A673 (cell line): Measurements from ENCODE around the gene ADAMTS9. TPM values are rescaled to one million over a fixed set of nuclear protein-coding genes. Genes with fewer than 3 reads are reported as not detected.

ENCODE experiments used
- BruUV-seq: library from RNA; stranded (reverse); fragments of 400-500 nt; replicated peaks from 2 replicates; lab custom pipeline; 2021; lab: Mats Ljungman, UMichigan
- CTCF ChIA-PET: fragments of 300-600 bp; sonication (Branson Sonifier 250); formaldehyde crosslinking; loops from one replicate; lab custom pipeline; 2022; ENCODE audit warnings: antibody characterized with exemption; lab: Charles Lee
- POLR2A ChIA-PET: fragments of 300-600 bp; sonication (Branson Sonifier 250); formaldehyde crosslinking; loops from one replicate; lab custom pipeline; 2022; ENCODE audit warnings: antibody characterized with exemption; ENCODE audit not compliant: low non-redundant PET; lab: Charles Lee
- DNase-seq: peaks from one replicate; pipeline ENCODE4 v3.0.0-alpha.2; 2015; ENCODE audit warnings: low spot score
- H3K27ac ChIP-seq: fragments of 200-600 bp; sonication (generic); 2 replicates; pipeline ENCODE4 v1.5.1; 2016; ENCODE audit warnings: mixed run types, low read depth, mild to moderate bottlenecking, mixed read lengths, antibody characterized with exemption, low read length; ENCODE audit not compliant: poor library complexity, severe bottlenecking
- H3K27me3 ChIP-seq: fragments of 200-600 bp; sonication (generic); replicated peaks from 2 replicates; pipeline ENCODE4 v1.6.1; 2017; ENCODE audit warnings: mixed run types, low read depth, mild to moderate bottlenecking, mixed read lengths, antibody characterized with exemption, low read length; ENCODE audit not compliant: insufficient read depth, poor library complexity
- H3K36me3 ChIP-seq: fragments of 200-600 bp; sonication (generic); 2 replicates; pipeline ENCODE4 v1.6.1; 2016; ENCODE audit warnings: mixed run types, mild to moderate bottlenecking, mixed read lengths, antibody characterized with exemption, low read length; ENCODE audit not compliant: insufficient read depth, poor library complexity, severe bottlenecking
- H3K4me1 ChIP-seq: fragments of 200-600 bp; sonication (generic); 2 replicates; pipeline ENCODE4 v1.6.1; 2017; ENCODE audit warnings: mixed run types, mild to moderate bottlenecking, mixed read lengths, antibody characterized with exemption, low read length; ENCODE audit not compliant: insufficient read depth, poor library complexity, severe bottlenecking
- H3K4me3 ChIP-seq: fragments of 200-600 bp; sonication (generic); 2 replicates; pipeline ENCODE4 v1.5.1; 2016; ENCODE audit warnings: low read depth, mixed run types, mild to moderate bottlenecking, mixed read lengths, low read length; ENCODE audit not compliant: poor library complexity, severe bottlenecking
- H3K9me3 ChIP-seq: fragments of 200-600 bp; sonication (generic); 2 replicates; pipeline ENCODE4 v1.6.1; 2016; ENCODE audit warnings: mixed run types, low read depth, mild to moderate bottlenecking, mixed read lengths, antibody characterized with exemption, low read length; ENCODE audit not compliant: poor library complexity, severe bottlenecking
- CTCF ChIP-seq: fragments of 300-800, 200-600 bp; sonication (generic); conservative IDR thresholded peaks from 2 replicates; pipeline ENCODE4 v1.5.1; 2017; ENCODE audit warnings: low read depth, mild to moderate bottlenecking, antibody characterized with exemption, low read length, moderate library complexity, mixed read lengths
- EZH2 ChIP-seq: fragments of 200-600 bp; sonication (generic); IDR thresholded peaks from 2 replicates; pipeline ENCODE4 v1.6.1; 2017; ENCODE audit warnings: borderline replicate concordance, low read depth, mild to moderate bottlenecking, mixed read lengths, antibody characterized with exemption, low read length; ENCODE audit not compliant: poor library complexity, severe bottlenecking
- intact Hi-C: fragments of 100-400 bp; cut with micrococcal nuclease; formaldehyde crosslinking; loops from one replicate; pipeline ENCODE4 v1.10.0; 2022; ENCODE audit not compliant: unreplicated experiment
- total RNA-seq: library from RNA; stranded (reverse); gene quantifications from 2 replicates; pipeline ENCODE4 v1.2.3, GENCODE V29; 2021

Gene ADAMTS9
- total RNA-seq, 1 experiment from 2014 or later: 0.26 TPM

GRCh38 chr3:64686446-64686908 lies 1.3 kb downstream of the ADAMTS9 start:
- Histone ChIP-seq H3K4me1 (peaks cover 15% of the 10 kb centered on the region), H3K36me3 (no peaks in the 10 kb centered on the region), H3K4me3 (peak overlapping the region; percentile 49), H3K27ac (no peak overlapping the region), H3K9me3 (no peaks in the 10 kb centered on the region), H3K27me3 (no peaks in the 10 kb centered on the region)
- peak; percentile 41 for DNase-seq
- POLR2A ChIA-PET: no interaction called here
- intact Hi-C loops: loop anchor here (5.0 kb wide), 1 partner anchor 481 kb away; no protein-coding TSS in a partner anchor
- no TSS peak for BruUV-seq
- CTCF ChIA-PET: no interaction called here
- no peak for TF ChIP-seq CTCF

DNA sequence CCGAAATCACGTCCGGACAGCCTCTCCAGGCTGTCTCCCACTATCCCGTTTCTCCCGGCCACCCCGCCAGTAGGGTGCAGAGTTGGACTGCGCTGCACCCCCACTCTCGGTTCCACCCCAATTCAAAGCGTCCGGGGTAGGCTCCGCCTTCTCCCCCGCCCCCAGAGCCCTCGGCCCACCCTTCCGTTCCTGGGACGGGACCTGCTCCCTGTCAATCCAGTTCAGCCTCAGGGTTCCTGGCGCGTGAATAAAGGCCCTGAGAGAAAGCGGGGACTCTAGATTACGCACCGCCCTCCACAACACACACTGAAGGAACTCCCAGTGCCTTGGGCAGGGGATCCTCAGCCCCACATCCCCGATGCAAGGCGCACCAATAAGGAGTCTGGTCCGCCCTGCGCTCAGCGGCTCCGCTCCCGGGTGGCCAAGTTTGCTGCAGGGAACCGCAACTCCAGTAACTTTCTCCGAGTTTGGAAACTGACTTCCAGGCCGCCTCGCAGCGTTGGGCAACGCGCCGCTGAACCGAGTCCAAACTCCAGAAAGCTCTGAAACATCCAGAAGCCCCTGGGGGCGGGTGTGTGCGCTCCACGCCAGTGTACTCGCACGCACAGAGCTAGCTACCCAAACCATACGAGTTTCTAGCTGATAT lies 1.9 kb downstream of the ADAMTS9 start:
- TF ChIP-seq CTCF (peak; percentile 38), EZH2 (no peak)

DNA sequence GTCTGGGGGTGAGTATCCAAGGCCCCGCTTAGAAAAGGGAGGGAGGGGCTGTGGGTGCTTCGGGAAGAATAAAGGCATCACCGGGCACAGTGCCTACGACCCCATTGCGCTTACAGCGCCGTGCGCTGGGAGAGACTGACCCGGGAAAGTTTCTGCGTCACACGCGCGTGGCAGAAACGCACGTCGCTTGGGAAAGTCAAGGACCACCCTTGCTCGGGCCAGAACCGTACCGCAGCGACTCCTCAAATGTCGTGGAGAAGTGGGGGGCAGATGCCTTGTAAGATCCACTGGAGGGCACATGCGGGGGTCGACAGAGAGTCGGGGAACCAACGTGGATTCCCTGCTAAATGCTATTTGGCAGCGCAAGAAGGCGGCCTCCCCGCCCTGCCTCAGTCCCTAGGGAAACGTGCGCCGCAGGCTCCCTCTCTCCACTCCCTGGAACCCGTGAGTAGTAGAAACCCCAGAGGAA lies 2.4 kb downstream of the ADAMTS9 start:
- no peaks in the 10 kb centered on the region for H3K36me3 ChIP-seq
- no peak for TF ChIP-seq CTCF
- no peak for TF ChIP-seq EZH2
- DNase-seq: no peak
- peaks cover 7% of the 10 kb centered on the region for H3K4me1 ChIP-seq
- H3K27ac ChIP-seq: no peak overlapping the region
- CTCF ChIA-PET: no interaction called here
- BruUV-seq: no TSS peak
- POLR2A ChIA-PET: no interaction called here
- peak overlapping the region; percentile 49 for H3K4me3 ChIP-seq
- no peaks in the 10 kb centered on the region for H3K27me3 ChIP-seq
- H3K9me3 ChIP-seq: no peaks in the 10 kb centered on the region
- intact Hi-C loops: loop anchor here (5.0 kb wide), 1 partner anchor 482 kb away; no protein-coding TSS in a partner anchor

More for the DNA sequence above, 1.9 kb downstream of the ADAMTS9 start:
- CTCF ChIA-PET: no interaction called here
- H3K9me3 ChIP-seq: no peaks in the 10 kb centered on the region
- H3K4me3 ChIP-seq: peak overlapping the region; percentile 49
- BruUV-seq: no TSS peak
- peaks cover 13% of the 10 kb centered on the region for H3K4me1 ChIP-seq
- no peaks in the 10 kb centered on the region for H3K27me3 ChIP-seq
- H3K27ac ChIP-seq: no peak overlapping the region
- no peaks in the 10 kb centered on the region for H3K36me3 ChIP-seq
- peak; percentile 87 for DNase-seq
- POLR2A ChIA-PET: no interaction called here
- intact Hi-C loops: loop anchor here (5.0 kb wide), 1 partner anchor 481 kb away; no protein-coding TSS in a partner anchor
